Measurements from ENCODE around the gene ABCB9.

ABCB9 gene

DNA sequence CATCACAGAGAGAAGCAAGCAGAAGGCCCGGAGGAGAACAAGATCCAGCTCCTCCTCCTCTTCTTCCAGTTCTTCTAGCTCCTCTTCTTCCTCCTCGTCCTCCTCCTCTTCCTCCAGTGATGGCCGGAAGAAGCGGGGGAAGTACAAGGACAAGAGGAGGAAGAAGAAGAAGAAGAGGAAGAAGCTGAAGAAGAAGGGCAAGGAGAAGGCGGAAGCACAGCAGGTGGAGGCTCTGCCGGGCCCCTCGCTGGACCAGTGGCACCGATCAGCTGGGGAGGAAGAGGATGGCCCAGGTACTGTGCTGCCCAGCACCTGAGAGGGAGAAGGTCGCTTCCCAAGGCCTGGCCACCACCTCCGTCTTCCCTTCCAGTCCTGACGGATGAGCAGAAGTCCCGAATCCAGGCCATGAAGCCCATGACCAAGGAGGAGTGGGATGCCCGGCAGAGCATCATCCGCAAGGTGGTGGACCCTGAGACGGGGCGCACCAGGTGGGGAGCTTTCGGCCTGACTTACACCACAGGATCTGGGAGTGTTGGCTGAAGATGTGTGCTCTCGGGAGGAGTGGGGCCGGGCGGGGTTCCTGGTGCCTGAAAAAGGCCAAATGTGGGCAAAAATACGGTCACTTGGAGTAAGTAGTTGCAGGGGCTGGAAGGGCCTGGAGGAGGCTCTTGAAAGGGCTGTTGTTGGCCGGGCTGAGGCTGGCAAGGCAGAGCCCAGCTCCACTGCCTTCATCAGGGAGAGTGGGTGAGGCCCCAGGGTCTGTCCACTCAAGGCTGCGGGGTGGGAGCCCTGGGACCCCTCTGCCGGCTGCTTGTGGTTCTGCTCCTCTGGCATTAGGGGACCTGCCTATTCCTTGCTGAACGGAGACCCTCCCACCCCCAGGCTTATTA is 15.6 kb upstream of the ABCB9 start:
- no peak for DNase-seq (ENCODE audit: low spot score)

DNA sequence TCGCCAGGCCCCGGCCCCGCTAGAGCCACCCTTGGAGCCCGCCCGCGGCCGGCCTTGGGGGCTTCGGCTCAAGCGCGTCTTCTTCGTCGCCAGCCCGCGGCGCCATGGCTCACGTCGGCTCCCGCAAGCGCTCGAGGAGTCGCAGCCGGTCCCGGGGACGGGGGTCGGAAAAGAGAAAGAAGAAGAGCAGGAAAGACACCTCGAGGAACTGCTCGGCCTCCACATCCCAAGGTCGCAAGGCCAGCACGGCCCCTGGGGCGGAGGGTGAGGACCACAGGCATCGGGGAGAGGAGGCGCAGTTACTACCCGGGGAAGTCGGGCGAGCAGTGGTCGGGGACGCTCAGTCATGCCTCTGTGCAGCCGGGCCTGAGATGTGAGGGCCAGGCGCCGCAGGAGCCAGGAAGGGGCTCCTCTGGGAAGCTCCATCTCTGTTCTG is 14.8 kb upstream of the ABCB9 start:
- peak; percentile 50 for DNase-seq (ENCODE audit: low spot score)

DNA sequence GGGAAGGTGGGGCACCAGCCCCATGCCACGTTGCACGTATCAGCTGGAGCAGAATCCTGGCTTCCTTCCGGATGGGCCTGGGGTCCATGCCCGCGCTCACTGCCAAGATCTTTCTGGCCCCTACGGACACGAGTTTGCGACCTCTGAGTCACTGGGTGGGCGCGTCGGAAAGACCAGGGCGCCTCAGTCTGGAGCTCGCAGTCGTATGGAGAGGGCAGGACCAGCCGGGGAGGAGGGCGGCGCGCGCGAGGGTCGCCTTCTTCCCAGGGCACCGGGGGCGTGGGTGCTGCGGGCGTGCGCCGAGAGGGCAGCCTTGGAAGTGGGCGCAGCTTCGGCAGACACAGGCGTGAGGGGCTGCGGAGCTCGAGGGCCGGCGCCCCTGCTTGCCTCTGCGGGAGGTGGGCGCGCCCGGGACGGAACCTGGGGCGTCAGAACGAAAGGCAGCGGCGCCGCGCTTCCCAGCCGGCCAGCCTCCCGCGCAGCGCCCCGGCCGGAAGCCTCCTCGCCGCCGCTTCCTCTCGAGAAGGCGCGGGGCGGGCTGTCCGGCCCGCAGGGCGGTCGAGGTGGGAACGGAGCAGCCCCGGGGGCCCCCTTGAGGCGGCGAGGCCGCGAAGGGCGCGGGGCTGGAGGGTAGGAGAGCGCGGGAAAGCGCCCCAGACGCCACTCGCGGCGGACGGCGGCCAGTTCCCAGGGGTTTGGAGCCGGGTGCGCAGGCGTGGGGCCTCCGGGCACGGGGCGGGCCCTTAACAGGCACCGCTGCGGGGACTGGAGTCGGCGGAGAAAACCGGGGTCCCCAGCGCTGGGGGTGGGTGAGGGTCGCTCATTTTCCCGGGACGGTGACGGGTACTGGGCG is 14.1 kb upstream of the ABCB9 start, which contains the start of gene ARL6IP4:
ARL6IP4 (plus strand) TSS at position 499 of the 853 bp plus-strand sequence. CDS start 459 bp downstream, outside the sequence.
- peak; percentile 91 for DNase-seq (ENCODE audit: low spot score)

DNA sequence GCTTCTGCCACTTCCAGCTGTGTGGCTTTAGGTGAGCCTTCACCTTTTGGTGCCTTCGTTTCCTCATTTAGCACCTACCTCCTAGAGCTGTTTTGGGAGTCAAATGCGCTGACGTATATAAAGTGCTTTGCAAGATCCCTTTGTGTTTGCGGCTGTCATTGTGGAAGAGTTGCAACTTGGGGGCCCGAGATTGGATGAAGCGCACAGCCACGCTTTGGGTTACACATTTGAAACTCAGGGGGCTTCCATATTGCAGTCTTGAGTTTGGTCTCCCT is 13.6 kb upstream of the ABCB9 start:
- DNase-seq (ENCODE audit: low spot score), result no peak

DNA sequence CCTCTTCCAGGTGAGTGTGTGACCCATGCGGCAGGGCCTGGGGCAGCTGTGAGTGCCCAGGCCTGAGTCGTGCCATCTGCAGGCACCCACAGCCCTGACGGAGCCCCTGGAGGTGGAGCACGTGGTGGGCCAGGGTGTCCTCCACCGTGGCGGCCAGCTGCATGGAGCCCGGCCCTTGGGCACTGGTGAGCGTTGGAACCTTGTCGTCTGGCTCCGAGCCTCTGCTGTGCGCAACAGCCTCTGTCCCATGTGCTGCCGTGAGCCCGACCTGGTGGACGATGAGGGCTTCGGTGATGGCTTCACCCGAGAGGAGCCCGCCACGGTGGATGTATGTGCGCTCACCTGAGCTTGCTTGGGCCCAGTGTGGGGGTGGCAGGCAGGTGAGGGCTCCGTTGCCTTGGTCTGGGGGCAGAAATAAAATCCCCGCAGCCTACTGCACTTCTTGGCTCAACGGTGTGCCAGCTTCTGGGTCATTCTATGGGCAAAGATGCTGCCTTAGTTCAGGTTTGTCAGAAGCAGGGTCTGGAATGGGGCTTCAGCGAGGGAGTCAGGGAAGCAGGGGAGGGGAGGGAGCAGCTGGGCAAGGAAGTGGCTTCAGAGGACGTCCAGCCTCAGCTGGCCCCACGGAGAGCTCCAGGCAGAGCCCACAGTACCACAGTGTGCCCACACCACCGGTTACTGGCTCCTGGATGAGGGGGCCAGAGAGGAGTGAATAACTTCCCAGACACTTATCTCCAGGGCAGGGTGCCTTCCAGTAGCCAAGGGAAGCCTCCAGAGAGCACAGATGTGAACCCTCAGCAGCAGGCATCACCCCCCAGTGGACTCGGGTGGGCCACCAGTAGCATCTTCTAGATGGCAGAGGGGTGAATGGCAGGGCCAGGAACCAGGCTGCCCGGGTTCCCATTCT is 13.0 kb upstream of the ABCB9 start:
- no peak for DNase-seq (ENCODE audit: low spot score)

DNA sequence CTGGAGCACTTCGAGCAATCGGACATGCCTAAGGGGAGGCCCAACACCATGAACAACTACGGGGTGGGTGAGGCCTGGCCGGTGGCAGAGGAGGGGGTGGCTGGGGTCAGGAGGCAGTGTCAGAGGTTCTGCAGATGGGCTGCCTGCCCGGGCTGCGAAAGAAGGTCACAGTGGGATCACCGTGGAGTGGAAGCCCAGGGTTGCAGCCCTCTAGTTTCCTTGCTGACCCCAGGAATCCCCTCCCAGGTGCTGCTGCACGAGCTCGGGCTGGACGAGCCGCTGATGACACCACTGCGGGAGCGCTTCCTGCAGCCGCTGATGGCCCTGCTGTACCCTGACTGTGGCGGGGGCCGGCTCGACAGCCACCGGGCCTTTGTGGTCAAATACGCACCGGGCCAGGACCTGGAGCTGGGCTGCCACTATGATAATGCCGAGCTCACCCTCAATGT is 12.3 kb upstream of the ABCB9 start:
- DNase-seq (ENCODE audit: low spot score), result no peak

DNA sequence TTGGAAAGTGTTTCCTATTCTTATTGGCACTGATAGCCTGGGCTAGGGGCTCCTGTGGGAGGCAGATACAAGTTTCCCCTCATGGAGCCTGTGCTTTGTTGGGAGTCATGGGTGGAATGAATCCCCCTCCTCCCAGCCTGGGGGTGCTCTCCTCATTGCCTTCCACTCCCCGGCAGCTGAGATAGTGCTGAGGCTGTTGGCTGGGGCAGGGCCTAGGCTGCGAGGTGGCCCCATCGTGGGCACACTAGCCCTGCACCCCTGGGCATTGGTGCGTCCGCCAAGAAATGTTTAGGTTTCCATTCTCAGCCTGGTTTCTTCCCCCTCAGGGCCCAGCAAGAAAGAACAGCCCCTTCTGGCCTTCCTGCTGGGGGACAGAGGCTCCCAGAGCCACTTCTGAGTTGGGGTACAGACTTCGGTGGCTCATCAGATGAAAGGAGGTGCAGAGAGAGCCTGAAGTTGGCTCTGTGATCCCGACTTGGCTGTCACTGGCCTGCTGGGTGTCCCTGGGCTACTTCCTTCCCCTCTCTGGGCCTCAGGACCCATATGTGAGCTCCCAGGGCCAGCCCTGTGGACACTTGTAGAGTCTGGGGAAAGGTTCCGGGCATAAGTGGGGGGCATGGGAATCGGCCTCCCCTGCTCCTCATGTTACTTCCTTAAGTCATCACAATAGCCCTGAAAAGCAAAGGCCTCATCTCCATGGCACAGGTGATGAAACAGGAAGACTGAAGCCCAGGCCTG is 11.6 kb upstream of the ABCB9 start:
- DNase-seq (ENCODE audit: low spot score), result no peak

DNA sequence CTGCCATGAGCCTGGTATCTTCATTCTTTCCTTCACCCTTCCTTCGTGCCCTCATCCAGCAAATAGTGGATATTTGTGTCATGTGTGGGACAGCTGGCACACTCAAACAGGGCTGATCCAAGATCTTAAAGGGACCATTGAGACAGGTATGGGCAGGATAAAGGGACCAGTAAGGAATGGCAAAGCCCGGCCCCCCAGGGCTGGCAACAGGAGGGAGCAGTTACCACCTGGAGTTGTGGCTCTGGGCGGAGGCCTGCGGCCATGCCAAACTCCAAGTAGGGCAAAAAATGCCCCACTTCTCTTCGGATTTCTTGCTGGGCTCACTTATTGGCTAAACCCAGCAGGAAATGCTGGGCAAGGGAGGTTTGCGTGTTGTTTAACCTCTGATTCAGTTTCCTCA is 10.9 kb upstream of the ABCB9 start:
- no peak for DNase-seq (ENCODE audit: low spot score)

DNA sequence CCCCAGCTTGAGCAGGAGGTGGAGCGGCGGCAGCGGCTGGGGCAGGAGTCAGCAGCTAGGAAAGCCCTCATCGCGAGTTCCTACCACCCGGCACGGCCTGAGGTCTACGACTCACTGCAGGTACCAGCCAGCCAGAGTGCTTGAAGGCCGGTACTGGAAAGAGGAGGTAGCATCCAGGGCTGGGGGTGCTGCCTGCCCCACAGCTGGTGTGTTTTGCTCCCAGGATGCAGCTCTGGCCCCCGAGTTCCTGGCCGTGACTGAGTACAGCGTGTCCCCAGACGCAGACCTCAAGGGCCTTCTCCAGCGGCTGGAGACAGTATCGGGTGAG is 10.3 kb upstream of the ABCB9 start:
- no peak for DNase-seq (ENCODE audit: low spot score)

DNA sequence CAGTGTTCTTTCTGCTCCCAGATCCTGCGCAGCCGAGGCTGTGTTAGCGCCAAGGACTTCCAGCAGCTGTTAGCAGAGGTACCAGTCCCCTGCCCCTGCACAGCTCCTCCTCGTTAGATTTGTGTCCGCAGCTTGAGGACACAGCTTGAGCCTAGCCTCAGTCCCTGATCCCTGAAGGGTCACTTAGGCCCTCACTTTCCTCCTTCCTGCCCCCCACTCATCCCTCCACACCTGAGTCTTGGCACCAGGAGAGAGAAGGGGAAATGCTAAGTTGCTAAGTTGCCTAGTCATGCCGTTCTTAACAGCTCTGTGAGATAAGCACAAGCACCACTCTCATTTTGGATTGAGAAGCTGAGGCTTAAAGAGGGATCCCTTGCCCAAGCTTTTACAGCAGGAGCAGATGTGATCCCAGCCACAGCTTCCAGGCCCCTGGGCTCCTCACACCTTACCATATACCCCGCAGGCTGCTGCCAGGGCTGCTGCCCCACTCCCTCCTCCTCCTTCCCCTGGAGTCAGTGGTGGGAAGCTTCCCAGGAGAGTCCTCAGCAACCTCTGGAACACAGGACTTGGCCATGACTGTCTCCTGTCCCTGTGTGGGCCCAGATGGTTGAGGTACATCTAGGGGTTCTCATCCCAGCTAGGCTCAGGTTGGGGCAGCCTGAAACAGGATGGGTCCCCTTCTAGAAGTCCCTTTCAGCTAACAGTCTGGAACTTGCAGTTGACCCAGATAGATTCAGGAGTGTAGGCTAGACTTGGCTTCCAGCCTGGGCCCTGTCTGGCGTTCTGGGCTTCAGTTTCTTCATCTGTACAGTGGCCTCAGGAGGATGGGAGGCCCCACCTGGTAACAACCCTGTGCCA is 9.8 kb upstream of the ABCB9 start:
- no peak for DNase-seq (ENCODE audit: low spot score)

DNA sequence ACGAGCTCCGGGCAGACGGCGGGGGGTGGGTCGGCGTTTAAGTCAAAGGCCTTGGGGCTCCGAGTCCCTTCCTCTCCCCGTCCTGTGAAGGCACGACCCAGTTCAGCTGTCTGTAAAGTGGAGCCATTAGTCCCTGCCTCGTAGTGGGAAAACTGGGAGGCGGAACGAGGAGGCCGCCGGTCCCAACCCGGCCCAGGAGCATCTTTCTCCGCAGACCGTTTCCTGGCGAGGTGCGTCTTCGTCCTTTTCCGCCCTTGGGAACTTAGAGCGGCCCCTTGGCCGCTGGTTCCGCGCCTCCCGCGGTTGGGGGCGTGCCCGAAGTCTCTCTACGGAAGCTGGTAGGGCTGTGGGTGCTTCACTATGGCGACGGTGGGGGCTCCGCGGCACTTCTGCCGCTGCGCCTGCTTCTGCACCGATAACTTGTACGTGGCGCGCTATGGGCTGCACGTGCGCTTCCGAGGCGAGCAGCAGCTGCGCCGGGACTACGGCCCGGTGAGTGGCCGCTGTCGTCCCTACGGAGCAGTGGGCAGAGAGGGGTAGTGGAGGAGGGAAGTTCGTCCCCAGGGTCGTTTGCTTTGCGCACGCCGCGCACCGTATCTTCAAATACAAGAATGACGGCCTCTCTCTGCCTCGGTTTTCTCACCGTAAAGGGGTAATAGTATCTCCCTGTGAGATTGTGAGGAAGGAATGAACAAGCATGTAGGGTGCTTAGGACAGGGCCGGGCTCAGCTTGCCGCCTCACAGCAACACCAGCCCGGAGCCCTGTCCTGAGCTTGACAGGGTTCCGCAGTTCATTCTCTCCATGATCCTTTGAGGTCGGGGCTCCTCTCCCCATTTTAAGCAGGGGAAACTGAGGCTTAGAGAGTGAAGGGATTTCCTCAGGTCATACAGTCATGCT is 8.9 kb upstream of the ABCB9 start, which contains the start of gene OGFOD2:
OGFOD2 (plus strand) TSS at position 353 of the 898 bp plus-strand sequence; CDS start at position 361, 8 bp downstream.
- DNase-seq (ENCODE audit: low spot score), result peak; percentile 95

DNA sequence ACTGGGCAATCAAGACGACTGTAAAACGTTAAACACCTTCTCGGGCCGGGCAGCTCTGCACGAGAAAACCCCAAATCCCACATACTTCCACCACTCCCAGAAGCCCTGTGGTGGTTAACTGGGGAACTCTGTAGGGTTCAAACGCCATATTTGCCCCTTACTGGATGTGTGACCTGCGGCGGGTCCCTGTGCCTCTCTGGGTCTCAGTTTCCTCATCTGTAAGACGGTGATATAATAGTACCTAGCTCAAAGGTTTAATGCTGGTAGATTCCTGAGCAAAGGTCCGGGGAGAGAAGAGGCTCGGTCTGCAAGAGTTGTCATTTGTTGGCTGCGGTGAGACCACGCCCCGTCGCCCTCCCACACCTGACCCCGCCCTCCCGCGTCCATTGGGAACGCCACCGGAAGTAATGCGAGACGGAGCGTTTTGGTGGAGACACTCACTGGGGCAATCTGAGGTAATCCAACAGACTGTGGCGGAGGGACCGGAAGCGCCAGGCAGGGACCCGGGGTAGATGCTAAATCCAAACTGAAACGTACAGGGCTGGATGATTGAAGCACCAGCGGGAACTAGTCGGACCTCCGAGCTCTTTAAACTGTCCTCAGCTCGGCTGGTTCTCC is 8.1 kb upstream of the ABCB9 start:
- peak; percentile 96 for DNase-seq (ENCODE audit: low spot score)

DNA sequence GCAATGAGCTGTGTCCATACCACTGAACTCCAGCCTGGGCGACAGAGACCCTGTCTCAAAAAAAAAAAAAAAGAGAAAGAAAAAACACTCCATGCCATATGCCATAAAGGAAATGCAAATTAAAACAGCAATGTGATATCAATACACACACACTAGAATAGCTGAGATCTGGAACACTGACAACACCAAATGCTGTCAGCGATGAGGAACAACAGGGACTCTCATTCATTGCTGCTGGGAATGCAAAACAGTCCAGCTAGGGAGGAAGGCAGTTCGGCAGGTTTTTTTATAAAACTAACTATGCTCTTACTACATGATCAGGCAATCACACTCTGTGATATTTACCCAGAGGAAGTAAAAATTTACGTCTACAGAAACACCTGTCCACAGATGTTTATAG is 3.4 kb upstream of the ABCB9 start:
- no peak for DNase-seq (ENCODE audit: low spot score)

DNA sequence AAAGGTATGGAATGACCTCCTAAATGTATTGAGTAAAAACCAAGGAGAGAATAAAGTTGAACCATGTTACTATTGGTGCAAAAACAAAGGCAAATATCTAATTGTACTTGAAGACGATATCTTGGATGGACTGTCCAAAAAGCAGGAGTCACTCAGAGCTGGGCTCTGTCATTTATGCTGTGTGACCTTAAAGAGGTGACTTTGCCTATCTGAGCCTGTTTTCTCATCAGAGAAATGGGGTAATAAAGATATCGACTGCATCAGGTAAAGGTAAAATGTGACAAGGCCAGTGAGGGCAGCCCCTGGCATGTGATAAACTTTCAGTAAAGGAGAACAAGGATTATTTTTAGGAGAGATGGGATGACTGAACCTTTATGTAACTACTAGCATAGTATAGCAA is 1.8 kb upstream of the ABCB9 start:
- DNase-seq (ENCODE audit: low spot score), result no peak

DNA sequence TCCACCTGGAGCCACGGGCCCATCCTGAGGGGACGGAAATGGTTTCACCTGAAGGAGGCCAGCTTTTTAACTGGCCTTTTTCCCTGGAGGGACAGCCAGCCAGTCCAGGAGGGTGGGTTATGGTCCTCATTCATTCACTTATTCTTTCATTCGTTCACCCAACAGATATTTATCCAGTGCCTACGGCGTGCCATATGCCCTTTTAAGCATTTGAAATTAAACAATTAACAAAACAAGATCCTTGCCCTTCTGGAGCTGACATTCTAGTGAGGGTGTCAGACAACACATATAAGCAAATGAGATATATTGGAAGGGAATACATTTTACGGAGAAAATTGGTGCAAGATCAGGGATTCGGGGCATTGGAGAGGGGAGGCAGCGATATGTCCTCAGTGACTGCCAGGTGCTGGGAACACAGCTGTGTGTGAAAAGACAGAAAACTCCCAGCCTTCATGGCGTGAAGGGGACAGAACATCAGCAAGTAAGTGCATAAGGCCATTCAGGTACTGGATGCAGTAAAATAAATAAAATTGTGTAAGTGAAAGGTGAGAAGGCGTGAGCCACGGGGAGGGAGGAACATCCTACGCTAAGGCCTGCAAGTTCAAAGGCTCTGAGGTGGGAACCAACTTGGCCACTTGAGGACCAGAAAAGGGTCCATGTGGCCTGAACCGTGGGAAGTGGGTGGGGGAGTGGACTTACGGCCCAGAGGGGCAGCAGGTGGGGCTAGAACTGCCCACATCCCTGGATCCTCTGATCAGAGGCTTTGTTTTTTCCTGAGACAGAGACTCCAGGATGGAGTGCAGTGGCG is 684 bp upstream of the ABCB9 start:
- DNase-seq (ENCODE audit: low spot score), result no peak

DNA sequence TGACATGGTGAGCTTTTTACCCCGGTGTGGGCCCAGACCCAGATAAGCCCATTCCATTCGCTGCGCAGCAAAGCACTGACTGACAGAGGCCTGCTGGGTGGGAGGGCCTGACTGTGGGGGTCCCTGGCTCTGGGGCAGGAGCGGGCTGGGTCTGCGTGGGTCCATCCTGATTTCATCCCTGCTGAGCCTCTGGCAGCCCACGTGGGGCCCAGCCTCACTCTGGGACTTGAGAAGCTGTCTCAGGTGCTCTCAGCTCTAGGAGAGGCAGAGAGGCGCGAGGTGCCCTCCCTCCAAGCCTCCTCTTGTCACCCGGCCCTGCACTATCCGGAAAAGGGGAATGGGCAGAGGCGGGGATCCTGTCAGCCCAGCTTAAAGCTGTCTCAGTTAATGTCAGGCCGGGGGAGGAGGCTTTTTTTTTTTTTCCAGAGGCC is 927 bp downstream of the ABCB9 start:
- DNase-seq (ENCODE audit: low spot score), result no peak

DNA sequence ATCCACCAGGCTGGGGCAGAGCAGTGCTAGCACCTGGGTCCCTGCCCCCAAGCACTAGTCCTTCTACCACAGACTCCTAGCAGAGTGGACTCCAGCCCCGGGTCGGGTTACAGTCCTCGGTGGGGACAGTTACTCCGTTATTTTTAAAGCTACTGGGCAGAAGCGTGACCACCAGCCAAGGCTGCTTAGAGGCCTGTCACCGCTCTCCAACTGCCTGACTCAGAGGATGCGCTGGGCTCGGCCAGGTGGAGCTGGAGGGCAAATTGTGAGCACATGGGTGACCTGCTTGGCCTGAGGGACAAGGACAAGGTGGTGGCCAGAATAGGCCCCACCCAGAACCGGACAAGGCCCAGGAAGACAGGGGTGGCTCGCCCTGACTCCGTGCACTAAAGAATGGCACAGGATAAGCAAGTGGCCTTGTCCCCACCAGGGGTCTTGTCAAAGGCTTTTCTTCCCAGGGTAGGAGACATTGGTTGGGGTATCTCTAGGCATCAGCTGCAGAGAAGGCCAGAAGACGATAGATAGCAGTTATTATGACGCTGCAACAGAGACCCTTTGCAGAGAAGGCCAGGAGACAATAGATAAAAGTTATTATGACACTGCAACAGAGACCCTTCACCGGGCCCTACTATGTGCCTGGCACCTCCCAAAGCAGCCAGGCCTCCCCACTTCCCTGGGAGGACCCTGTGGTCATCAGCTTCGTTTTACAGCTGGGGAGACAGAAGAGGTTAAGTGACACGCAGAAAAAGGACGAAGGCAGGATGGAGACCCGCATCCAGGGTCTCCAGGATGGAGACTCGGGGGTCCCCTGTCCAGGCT is 1.6 kb downstream of the ABCB9 start:
- no peak for DNase-seq (ENCODE audit: low spot score)

Measured in GM03348 (cell line).